ENCODE results near the gene MYO9B. TPM values are rescaled to one million over a fixed set of nuclear protein-coding genes. Genes with fewer than 3 reads are reported as not detected.

MYO9B gene
- total RNA-seq, 1 experiment from 2014 or later = 94.3 TPM

DNA sequence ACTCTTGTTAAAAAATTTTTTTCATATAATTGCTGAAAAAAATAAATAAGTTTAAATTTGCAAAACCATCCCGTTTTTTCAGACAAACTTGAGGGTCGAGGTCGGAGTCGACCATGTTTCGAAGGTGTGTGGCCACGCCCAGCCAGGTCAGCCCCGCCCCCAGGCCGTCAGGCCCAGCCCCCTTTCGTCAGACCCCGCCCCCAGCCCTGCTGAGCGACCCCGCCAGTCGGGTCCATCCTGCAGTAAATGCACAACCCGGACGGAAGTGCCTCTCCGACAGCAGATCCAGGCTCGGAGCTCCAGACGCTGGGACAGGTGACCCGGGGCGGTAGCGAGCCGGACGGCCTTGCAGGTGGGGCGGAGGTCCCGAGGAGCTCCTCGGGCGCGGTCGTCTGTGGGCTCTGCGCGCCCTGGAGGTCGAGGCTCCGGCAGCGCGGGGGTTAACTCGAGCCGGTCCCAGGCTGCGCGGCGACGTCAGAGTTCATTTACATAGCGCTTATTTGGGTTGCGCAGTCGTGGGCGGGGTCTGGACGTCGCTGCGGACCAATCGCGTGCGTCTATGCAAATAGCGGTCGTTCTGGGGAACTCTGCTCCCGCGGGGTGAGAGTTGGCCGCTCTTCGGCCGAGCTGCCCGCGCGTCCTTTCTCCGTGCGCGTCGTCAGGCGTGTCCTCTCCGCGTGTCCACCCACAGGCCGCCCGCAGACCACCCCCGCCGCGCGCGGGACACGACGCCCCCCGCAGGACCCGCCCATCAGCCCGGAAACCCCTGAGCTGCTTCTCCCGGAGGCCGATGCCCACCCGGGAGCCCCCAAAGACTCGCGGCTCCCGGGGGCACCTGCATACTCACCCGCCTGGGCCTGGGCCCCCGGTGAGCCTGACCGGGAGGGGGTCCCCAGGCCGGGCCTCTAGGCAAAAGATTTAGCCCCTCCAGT, 150.7 kb downstream of the MYO9B start, which contains the start of gene OCEL1 (continued):
- TF ChIP-seq, protein P1, sequence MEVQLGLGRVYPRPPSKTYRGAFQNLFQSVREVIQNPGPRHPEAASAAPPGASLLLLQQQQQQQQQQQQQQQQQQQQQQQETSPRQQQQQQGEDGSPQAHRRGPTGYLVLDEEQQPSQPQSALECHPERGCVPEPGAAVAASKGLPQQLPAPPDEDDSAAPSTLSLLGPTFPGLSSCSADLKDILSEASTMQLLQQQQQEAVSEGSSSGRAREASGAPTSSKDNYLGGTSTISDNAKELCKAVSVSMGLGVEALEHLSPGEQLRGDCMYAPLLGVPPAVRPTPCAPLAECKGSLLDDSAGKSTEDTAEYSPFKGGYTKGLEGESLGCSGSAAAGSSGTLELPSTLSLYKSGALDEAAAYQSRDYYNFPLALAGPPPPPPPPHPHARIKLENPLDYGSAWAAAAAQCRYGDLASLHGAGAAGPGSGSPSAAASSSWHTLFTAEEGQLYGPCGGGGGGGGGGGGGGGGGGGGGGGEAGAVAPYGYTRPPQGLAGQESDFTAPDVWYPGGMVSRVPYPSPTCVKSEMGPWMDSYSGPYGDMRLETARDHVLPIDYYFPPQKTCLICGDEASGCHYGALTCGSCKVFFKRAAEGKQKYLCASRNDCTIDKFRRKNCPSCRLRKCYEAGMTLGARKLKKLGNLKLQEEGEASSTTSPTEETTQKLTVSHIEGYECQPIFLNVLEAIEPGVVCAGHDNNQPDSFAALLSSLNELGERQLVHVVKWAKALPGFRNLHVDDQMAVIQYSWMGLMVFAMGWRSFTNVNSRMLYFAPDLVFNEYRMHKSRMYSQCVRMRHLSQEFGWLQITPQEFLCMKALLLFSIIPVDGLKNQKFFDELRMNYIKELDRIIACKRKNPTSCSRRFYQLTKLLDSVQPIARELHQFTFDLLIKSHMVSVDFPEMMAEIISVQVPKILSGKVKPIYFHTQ (CRISPR knock-in tag; IDR thresholded peaks at IDR 0.05) = no peak
- TF ChIP-seq, protein P2, sequence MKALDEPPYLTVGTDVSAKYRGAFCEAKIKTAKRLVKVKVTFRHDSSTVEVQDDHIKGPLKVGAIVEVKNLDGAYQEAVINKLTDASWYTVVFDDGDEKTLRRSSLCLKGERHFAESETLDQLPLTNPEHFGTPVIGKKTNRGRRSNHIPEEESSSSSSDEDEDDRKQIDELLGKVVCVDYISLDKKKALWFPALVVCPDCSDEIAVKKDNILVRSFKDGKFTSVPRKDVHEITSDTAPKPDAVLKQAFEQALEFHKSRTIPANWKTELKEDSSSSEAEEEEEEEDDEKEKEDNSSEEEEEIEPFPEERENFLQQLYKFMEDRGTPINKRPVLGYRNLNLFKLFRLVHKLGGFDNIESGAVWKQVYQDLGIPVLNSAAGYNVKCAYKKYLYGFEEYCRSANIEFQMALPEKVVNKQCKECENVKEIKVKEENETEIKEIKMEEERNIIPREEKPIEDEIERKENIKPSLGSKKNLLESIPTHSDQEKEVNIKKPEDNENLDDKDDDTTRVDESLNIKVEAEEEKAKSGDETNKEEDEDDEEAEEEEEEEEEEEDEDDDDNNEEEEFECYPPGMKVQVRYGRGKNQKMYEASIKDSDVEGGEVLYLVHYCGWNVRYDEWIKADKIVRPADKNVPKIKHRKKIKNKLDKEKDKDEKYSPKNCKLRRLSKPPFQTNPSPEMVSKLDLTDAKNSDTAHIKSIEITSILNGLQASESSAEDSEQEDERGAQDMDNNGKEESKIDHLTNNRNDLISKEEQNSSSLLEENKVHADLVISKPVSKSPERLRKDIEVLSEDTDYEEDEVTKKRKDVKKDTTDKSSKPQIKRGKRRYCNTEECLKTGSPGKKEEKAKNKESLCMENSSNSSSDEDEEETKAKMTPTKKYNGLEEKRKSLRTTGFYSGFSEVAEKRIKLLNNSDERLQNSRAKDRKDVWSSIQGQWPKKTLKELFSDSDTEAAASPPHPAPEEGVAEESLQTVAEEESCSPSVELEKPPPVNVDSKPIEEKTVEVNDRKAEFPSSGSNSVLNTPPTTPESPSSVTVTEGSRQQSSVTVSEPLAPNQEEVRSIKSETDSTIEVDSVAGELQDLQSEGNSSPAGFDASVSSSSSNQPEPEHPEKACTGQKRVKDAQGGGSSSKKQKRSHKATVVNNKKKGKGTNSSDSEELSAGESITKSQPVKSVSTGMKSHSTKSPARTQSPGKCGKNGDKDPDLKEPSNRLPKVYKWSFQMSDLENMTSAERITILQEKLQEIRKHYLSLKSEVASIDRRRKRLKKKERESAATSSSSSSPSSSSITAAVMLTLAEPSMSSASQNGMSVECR (CRISPR knock-in tag; IDR thresholded peaks at IDR 0.05; ENCODE audit: borderline replicate concordance) = no peak
- TF ChIP-seq MXD4 (CRISPR knock-in tag; IDR thresholded peaks at IDR 0.05; ENCODE audit: borderline replicate concordance) = no peak
- TF ChIP-seq, protein P3, sequence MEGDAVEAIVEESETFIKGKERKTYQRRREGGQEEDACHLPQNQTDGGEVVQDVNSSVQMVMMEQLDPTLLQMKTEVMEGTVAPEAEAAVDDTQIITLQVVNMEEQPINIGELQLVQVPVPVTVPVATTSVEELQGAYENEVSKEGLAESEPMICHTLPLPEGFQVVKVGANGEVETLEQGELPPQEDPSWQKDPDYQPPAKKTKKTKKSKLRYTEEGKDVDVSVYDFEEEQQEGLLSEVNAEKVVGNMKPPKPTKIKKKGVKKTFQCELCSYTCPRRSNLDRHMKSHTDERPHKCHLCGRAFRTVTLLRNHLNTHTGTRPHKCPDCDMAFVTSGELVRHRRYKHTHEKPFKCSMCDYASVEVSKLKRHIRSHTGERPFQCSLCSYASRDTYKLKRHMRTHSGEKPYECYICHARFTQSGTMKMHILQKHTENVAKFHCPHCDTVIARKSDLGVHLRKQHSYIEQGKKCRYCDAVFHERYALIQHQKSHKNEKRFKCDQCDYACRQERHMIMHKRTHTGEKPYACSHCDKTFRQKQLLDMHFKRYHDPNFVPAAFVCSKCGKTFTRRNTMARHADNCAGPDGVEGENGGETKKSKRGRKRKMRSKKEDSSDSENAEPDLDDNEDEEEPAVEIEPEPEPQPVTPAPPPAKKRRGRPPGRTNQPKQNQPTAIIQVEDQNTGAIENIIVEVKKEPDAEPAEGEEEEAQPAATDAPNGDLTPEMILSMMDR (IDR thresholded peaks at IDR 0.05) = no peak
- TF ChIP-seq ESRRA (CRISPR knock-in tag; IDR thresholded peaks at IDR 0.05; ENCODE audit: borderline replicate concordance) = no peak
- TF ChIP-seq ZNF416 (CRISPR knock-in tag; IDR thresholded peaks at IDR 0.05) = no peak
- TF ChIP-seq, protein P4, sequence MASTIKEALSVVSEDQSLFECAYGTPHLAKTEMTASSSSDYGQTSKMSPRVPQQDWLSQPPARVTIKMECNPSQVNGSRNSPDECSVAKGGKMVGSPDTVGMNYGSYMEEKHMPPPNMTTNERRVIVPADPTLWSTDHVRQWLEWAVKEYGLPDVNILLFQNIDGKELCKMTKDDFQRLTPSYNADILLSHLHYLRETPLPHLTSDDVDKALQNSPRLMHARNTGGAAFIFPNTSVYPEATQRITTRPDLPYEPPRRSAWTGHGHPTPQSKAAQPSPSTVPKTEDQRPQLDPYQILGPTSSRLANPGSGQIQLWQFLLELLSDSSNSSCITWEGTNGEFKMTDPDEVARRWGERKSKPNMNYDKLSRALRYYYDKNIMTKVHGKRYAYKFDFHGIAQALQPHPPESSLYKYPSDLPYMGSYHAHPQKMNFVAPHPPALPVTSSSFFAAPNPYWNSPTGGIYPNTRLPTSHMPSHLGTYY (CRISPR knock-in tag; IDR thresholded peaks at IDR 0.05) = no peak
- no peak for TF ChIP-seq JUN (CRISPR knock-in tag; IDR thresholded peaks at IDR 0.05)
- no peak for TF ChIP-seq TP53 (CRISPR knock-in tag; IDR thresholded peaks at IDR 0.05)
- TF ChIP-seq CREM (CRISPR knock-in tag; IDR thresholded peaks at IDR 0.05) = no peak

DNA sequence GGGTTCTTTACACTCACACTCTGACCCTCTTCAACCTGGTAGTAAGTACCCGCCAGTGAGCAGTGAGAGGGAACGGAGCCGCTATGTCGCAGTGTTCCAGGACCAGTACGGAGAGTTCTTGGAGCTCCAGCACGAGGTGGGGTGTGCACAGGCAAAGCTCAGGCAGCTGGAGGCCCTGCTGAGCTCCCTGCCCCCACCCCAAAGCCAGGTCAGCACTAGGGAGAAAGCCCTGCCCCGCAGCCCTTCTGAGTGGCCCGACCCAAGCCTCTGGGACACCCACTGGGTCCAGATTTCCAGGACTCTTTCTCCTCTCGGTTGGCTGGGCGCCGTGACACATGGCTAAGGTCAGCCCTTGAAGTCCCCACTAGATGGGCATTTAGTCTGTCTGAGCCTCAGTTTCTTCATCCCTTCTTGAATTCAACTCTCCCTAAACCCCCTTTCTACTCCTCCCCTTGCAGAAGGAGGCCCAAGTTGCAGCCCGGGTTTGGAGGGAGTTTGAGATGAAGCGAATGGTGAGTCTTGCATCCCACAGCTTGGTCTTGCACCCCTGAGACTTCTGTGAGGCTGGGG, 152.3 kb downstream of the MYO9B start:
- Mint-ChIP-seq H3K36me3 (peaks cover 21% of the 10 kb centered on the region), H3K27me3 (ENCODE audit: low read depth) (peaks cover 2% of the 10 kb centered on the region; the same call in 1 of the 2 replicates), H3K9me3 (no peaks in the 10 kb centered on the region), H3K4me1 (peaks cover 15% of the 10 kb centered on the region), H3K4me3 (peak overlapping the region; percentile 89), H3K27ac (no peak overlapping the region)
- ATAC-seq (no peak), DNase-seq (ENCODE audit: low spot score) (no peak)
- ChIA-PET POLR2A (interaction anchor here (0.5 to 1.6 kb wide), 3 partner anchors 16 to 366 kb away, joined by 3 to 4 read pairs (median 4); no protein-coding TSS in a partner anchor), CTCF (interaction anchor here (0.6 to 2.9 kb wide), 4 partner anchors 10 to 100 kb away, joined by 3 to 12 read pairs (median 9); partner anchors contain the start of gene ANKLE1)
- TF ChIP-seq, protein P5, sequence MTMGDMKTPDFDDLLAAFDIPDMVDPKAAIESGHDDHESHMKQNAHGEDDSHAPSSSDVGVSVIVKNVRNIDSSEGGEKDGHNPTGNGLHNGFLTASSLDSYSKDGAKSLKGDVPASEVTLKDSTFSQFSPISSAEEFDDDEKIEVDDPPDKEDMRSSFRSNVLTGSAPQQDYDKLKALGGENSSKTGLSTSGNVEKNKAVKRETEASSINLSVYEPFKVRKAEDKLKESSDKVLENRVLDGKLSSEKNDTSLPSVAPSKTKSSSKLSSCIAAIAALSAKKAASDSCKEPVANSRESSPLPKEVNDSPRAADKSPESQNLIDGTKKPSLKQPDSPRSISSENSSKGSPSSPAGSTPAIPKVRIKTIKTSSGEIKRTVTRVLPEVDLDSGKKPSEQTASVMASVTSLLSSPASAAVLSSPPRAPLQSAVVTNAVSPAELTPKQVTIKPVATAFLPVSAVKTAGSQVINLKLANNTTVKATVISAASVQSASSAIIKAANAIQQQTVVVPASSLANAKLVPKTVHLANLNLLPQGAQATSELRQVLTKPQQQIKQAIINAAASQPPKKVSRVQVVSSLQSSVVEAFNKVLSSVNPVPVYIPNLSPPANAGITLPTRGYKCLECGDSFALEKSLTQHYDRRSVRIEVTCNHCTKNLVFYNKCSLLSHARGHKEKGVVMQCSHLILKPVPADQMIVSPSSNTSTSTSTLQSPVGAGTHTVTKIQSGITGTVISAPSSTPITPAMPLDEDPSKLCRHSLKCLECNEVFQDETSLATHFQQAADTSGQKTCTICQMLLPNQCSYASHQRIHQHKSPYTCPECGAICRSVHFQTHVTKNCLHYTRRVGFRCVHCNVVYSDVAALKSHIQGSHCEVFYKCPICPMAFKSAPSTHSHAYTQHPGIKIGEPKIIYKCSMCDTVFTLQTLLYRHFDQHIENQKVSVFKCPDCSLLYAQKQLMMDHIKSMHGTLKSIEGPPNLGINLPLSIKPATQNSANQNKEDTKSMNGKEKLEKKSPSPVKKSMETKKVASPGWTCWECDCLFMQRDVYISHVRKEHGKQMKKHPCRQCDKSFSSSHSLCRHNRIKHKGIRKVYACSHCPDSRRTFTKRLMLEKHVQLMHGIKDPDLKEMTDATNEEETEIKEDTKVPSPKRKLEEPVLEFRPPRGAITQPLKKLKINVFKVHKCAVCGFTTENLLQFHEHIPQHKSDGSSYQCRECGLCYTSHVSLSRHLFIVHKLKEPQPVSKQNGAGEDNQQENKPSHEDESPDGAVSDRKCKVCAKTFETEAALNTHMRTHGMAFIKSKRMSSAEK (CRISPR knock-in tag; IDR thresholded peaks at IDR 0.05; ENCODE audit: borderline replicate concordance) = no peak
- no peak for TF ChIP-seq PRRX2 (CRISPR knock-in tag; IDR thresholded peaks at IDR 0.05)
- TF ChIP-seq SMAD4 (CRISPR knock-in tag; IDR thresholded peaks at IDR 0.05) = no peak
- TF ChIP-seq, protein P6, sequence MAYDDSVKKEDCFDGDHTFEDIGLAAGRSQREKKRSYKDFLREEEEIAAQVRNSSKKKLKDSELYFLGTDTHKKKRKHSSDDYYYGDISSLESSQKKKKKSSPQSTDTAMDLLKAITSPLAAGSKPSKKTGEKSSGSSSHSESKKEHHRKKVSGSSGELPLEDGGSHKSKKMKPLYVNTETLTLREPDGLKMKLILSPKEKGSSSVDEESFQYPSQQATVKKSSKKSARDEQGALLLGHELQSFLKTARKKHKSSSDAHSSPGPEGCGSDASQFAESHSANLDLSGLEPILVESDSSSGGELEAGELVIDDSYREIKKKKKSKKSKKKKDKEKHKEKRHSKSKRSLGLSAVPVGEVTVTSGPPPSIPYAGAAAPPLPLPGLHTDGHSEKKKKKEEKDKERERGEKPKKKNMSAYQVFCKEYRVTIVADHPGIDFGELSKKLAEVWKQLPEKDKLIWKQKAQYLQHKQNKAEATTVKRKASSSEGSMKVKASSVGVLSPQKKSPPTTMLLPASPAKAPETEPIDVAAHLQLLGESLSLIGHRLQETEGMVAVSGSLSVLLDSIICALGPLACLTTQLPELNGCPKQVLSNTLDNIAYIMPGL (CRISPR knock-in tag; IDR thresholded peaks at IDR 0.05) = no peak
- no peak for TF ChIP-seq TEAD4 (CRISPR knock-in tag; IDR thresholded peaks at IDR 0.05)
